ENCODE measurements around the gene CCN6. TPM values are rescaled to one million over a fixed set of nuclear protein-coding genes. Genes with fewer than 3 reads are reported as not detected.
A peak's percentile ranks its signal among the peaks of the same experiment; 100 is the strongest.

Gene CCN6
- total and polyA plus RNA-seq, 7 experiments from 2014 or later: 0.13 TPM; not detected in 6

GRCh38 chr6:112024464-112024863 is 29.4 kb upstream of the CCN6 start:
- Mint-ChIP-seq H3K4me3 (peak overlapping the region in 1 of 10 donors; percentile 55), H3K36me3 (peaks cover 10 to 25% (median 17%) of the 10 kb centered on the region in 5 donors), H3K27me3 (no peaks in the 10 kb centered on the region), H3K9me3 (peaks cover 8 to 23% (median 17%) of the 10 kb centered on the region in 11 donors), H3K4me1 (peaks cover 32 to 85% (median 57%) of the 10 kb centered on the region in 7 donors), H3K27ac (peak overlapping the region in 4 of 9 donors; percentile 5 to 50 (median 30))
- H3K9me3 ChIP-seq (ENCODE audit: control insufficient read depth in 2 of 3, low read length in 3 of 3): no peaks in the 10 kb centered on the region
- H3K4me3 ChIP-seq (ENCODE audit: low read length): no peak overlapping the region
- H3K27me3 ChIP-seq (ENCODE audit: control insufficient read depth in 2 of 2, insufficient read depth in 2 of 2, low read length in 2 of 2): no peaks in the 10 kb centered on the region
- intact Hi-C loops (cut with micrococcal nuclease): loop anchor here in 1 of 2 donors (10.0 kb wide), 1 partner anchor 930 kb away; no protein-coding TSS in a partner anchor
- H3K4me1 ChIP-seq (ENCODE audit: control insufficient read depth in 2 of 2, insufficient read depth in 2 of 2, low read length in 2 of 2): peaks cover 29 to 37% of the 10 kb centered on the region in 2 donors
- ChIA-PET CTCF (interaction anchor here (1.0 kb wide), 1 partner anchor 14 kb away, joined by 4 read pairs; no protein-coding TSS in a partner anchor), POLR2A (interaction anchor here (1.0 to 1.7 kb wide), 2 partner anchors 10 to 17 kb away, joined by 4 to 8 read pairs; no protein-coding TSS in a partner anchor)
- no peak for ATAC-seq
- no peaks in the 10 kb centered on the region for H3K36me3 ChIP-seq (ENCODE audit: control insufficient read depth in 2 of 3, insufficient read depth in 3 of 3, low read length in 3 of 3)
- no peak for DNase-seq
- H3K27ac ChIP-seq (ENCODE audit: low read depth, low read length): no peak overlapping the region

GRCh38 chr6:112026933-112027332 is 27.0 kb upstream of the CCN6 start:
- H3K36me3 ChIP-seq (ENCODE audit: control insufficient read depth in 2 of 3, insufficient read depth in 3 of 3, low read length in 3 of 3): no peaks in the 10 kb centered on the region
- Mint-ChIP-seq H3K4me3 (peak overlapping the region in 4 of 10 donors; percentile 17 to 83 (median 68)), H3K27me3 (no peaks in the 10 kb centered on the region), H3K27ac (peak overlapping the region; percentile 95 to 100 (median 98)), H3K4me1 (peaks cover 45 to 95% (median 76%) of the 10 kb centered on the region in 7 donors), H3K36me3 (peaks cover 10 to 27% (median 17%) of the 10 kb centered on the region in 5 donors), H3K9me3 (peaks cover 8 to 23% (median 17%) of the 10 kb centered on the region in 11 donors)
- H3K4me1 ChIP-seq (ENCODE audit: control insufficient read depth in 2 of 2, insufficient read depth in 2 of 2, low read length in 2 of 2): peaks cover 34 to 58% of the 10 kb centered on the region in 2 donors
- H3K27ac ChIP-seq (ENCODE audit: low read depth, low read length): peak overlapping the region; percentile 90
- peak overlapping the region; percentile 3 for H3K4me3 ChIP-seq (ENCODE audit: low read length)
- H3K27me3 ChIP-seq (ENCODE audit: control insufficient read depth in 2 of 2, insufficient read depth in 2 of 2, low read length in 2 of 2): no peaks in the 10 kb centered on the region
- DNase-seq (no peak), ATAC-seq (no peak)
- no peaks in the 10 kb centered on the region for H3K9me3 ChIP-seq (ENCODE audit: control insufficient read depth in 2 of 3, low read length in 3 of 3)
- POLR2A ChIA-PET: interaction anchor here (0.5 to 4.2 kb wide), 6 partner anchors 9 to 1639 kb away, joined by 5 to 106 read pairs (median 9); no protein-coding TSS in a partner anchor
- intact Hi-C loops (cut with micrococcal nuclease): loop anchor here in 1 of 2 donors (5.0 to 10.0 kb wide), 3 partner anchors 545 to 932 kb away; partner anchors contain the start of gene REV3L
- CTCF ChIA-PET: interaction anchor here (1.5 to 4.0 kb wide), 4 partner anchors 12 to 199 kb away, joined by 3 to 82 read pairs (median 38); no protein-coding TSS in a partner anchor

- ChIA-PET CTCF (interaction anchor here (0.6 to 4.0 kb wide), 16 partner anchors 7 to 319 kb away, joined by 3 to 82 read pairs (median 4); partner anchors contain the start of gene FYN), POLR2A (interaction anchor here (0.7 to 4.2 kb wide), 13 partner anchors 8 to 318 kb away, joined by 3 to 106 read pairs (median 6); partner anchors contain the start of gene FYN)
- Mint-ChIP-seq H3K4me3 (peak overlapping the region; percentile 64 to 84 (median 72)), H3K4me1 (peaks cover 38 to 94% (median 74%) of the 10 kb centered on the region in 7 donors), H3K27me3 (peaks cover 0 to 3% (median 0%) of the 10 kb centered on the region in 5 donors), H3K36me3 (peaks cover 10 to 25% (median 17%) of the 10 kb centered on the region in 5 donors), H3K27ac (peak overlapping the region; percentile 95 to 100 (median 98)), H3K9me3 (peaks cover 8 to 23% (median 16%) of the 10 kb centered on the region in 11 donors)
- Histone ChIP-seq H3K36me3 (ENCODE audit: control insufficient read depth in 2 of 3, insufficient read depth in 3 of 3, low read length in 3 of 3) (no peaks in the 10 kb centered on the region), H3K4me1 (ENCODE audit: control insufficient read depth in 2 of 2, insufficient read depth in 2 of 2, low read length in 2 of 2) (peaks cover 34 to 64% of the 10 kb centered on the region in 2 donors), H3K27me3 (ENCODE audit: control insufficient read depth in 2 of 2, insufficient read depth in 2 of 2, low read length in 2 of 2) (no peaks in the 10 kb centered on the region), H3K4me3 (ENCODE audit: low read length) (peak overlapping the region; percentile 17), H3K9me3 (ENCODE audit: control insufficient read depth in 2 of 3, low read length in 3 of 3) (no peaks in the 10 kb centered on the region), H3K27ac (ENCODE audit: low read depth, low read length) (peak overlapping the region; percentile 90)
- intact Hi-C loops (cut with micrococcal nuclease): loop anchor here (1.0 to 10.0 kb wide), 12 partner anchors 9 to 933 kb away; partner anchors contain the start of genes FYN (in 1 of the 2) and REV3L (in 1 of the 2)
- ATAC-seq: peak; percentile 97
- peak in 8 of 9 donors; percentile 42 to 92 (median 88) for DNase-seq
Measured at GRCh38 chr6:112027942-112028674, 25.8 kb upstream of the CCN6 start.

- ChIA-PET POLR2A (interaction anchor here (0.6 to 4.2 kb wide), 10 partner anchors 9 to 319 kb away, joined by 3 to 106 read pairs (median 7); partner anchors contain the start of gene FYN), CTCF (interaction anchor here (0.7 to 4.0 kb wide), 11 partner anchors 8 to 282 kb away, joined by 3 to 82 read pairs (median 7); partner anchors contain the start of gene FYN)
- ATAC-seq (no peak), DNase-seq (peak in 7 of 9 donors; percentile 22 to 58 (median 43))
- H3K27ac ChIP-seq (ENCODE audit: low read depth, low read length): peak overlapping the region; percentile 90
- H3K27me3 Mint-ChIP-seq: peaks cover 0 to 3% (median 0%) of the 10 kb centered on the region in 5 donors
- H3K4me1 Mint-ChIP-seq: peaks cover 46 to 94% (median 84%) of the 10 kb centered on the region in 7 donors
- peak overlapping the region; percentile 95 to 100 (median 98) for H3K27ac Mint-ChIP-seq
- peaks cover 34 to 74% of the 10 kb centered on the region in 2 donors for H3K4me1 ChIP-seq (ENCODE audit: control insufficient read depth in 2 of 2, insufficient read depth in 2 of 2, low read length in 2 of 2)
- H3K9me3 Mint-ChIP-seq: peaks cover 4 to 13% (median 8%) of the 10 kb centered on the region in 11 donors
- no peaks in the 10 kb centered on the region for H3K27me3 ChIP-seq (ENCODE audit: control insufficient read depth in 2 of 2, insufficient read depth in 2 of 2, low read length in 2 of 2)
- H3K4me3 ChIP-seq (ENCODE audit: low read length): no peak overlapping the region
- peak overlapping the region; percentile 49 to 83 (median 68) for H3K4me3 Mint-ChIP-seq
- no peaks in the 10 kb centered on the region for H3K9me3 ChIP-seq (ENCODE audit: control insufficient read depth in 2 of 3, low read length in 3 of 3)
- intact Hi-C loops (cut with micrococcal nuclease): loop anchor here (1.0 to 10.0 kb wide), 5 partner anchors 18 to 934 kb away; partner anchors contain the start of gene REV3L (in 1 of the 2)
- H3K36me3 ChIP-seq (ENCODE audit: control insufficient read depth in 2 of 3, insufficient read depth in 3 of 3, low read length in 3 of 3): no peaks in the 10 kb centered on the region
- peaks cover 4 to 19% (median 10%) of the 10 kb centered on the region in 5 donors for H3K36me3 Mint-ChIP-seq
Measured at GRCh38 chr6:112029045-112029822, 24.7 kb upstream of the CCN6 start.

- Mint-ChIP-seq H3K36me3 (peaks cover 0 to 14% (median 5%) of the 10 kb centered on the region in 5 donors), H3K27me3 (peaks cover 0 to 3% (median 0%) of the 10 kb centered on the region in 5 donors), H3K4me1 (peaks cover 44 to 97% (median 90%) of the 10 kb centered on the region in 7 donors), H3K27ac (peak overlapping the region; percentile 25 to 100 (median 98)), H3K4me3 (peak overlapping the region in 8 of 10 donors; percentile 14 to 83 (median 67)), H3K9me3 (peaks cover 0 to 9% (median 3%) of the 10 kb centered on the region in 11 donors)
- Histone ChIP-seq H3K27me3 (ENCODE audit: control insufficient read depth in 2 of 2, insufficient read depth in 2 of 2, low read length in 2 of 2) (no peaks in the 10 kb centered on the region), H3K4me3 (ENCODE audit: low read length) (no peak overlapping the region), H3K9me3 (ENCODE audit: control insufficient read depth in 2 of 3, low read length in 3 of 3) (no peaks in the 10 kb centered on the region), H3K36me3 (ENCODE audit: control insufficient read depth in 2 of 3, insufficient read depth in 3 of 3, low read length in 3 of 3) (no peaks in the 10 kb centered on the region), H3K27ac (ENCODE audit: low read depth, low read length) (peak overlapping the region; percentile 90), H3K4me1 (ENCODE audit: control insufficient read depth in 2 of 2, insufficient read depth in 2 of 2, low read length in 2 of 2) (peaks cover 34 to 80% of the 10 kb centered on the region in 2 donors)
- intact Hi-C loops (cut with micrococcal nuclease): loop anchor here in 1 of 2 donors (1.0 kb wide), 1 partner anchor 8 kb away; no protein-coding TSS in a partner anchor
- ATAC-seq: no peak
- ChIA-PET POLR2A (interaction anchor here (0.9 to 3.4 kb wide), 4 partner anchors 11 to 29 kb away, joined by 3 to 18 read pairs (median 6); no protein-coding TSS in a partner anchor), CTCF (interaction anchor here (0.6 to 4.7 kb wide), 3 partner anchors 9 to 19 kb away, joined by 3 to 50 read pairs (median 3); no protein-coding TSS in a partner anchor)
- no peak for DNase-seq
Measured at GRCh38 chr6:112030206-112030960, 23.5 kb upstream of the CCN6 start.
